DOHH2 (cell line): ENCODE measurements around the gene MYO1D.

Experiments used
- H3F3A ChIP-seq: fragments of 200-600 bp; sonication (generic), shearing (Covaris generic); 2 replicates; pipeline ENCODE4 v1.6.0; 2016; ENCODE audit warnings: antibody characterized with exemption, mild to moderate bottlenecking; ENCODE audit not compliant: control insufficient read depth, insufficient read depth
- H3K27ac ChIP-seq: fragments of 200-600 bp; sonication (generic); 2 replicates; pipeline ENCODE4 v1.5.1; 2014; ENCODE audit warnings: low read depth, mild to moderate bottlenecking, low read length, moderate library complexity
- H3K27me3 ChIP-seq: fragments of 200-600 bp; sonication (generic); 2 replicates; pipeline ENCODE4 v1.6.1; 2014; ENCODE audit warnings: mild to moderate bottlenecking, low read length, mixed read lengths; ENCODE audit not compliant: control insufficient read depth
- H3K36me3 ChIP-seq: fragments of 200-600 bp; sonication (generic); 2 replicates; pipeline ENCODE4 v1.6.1; 2014; ENCODE audit warnings: mild to moderate bottlenecking, low read length, moderate library complexity, mixed read lengths; ENCODE audit not compliant: control insufficient read depth
- H3K4me1 ChIP-seq: fragments of 200-600 bp; sonication (generic); 2 replicates; pipeline ENCODE4 v1.6.1; 2014; ENCODE audit warnings: mild to moderate bottlenecking, low read length, mixed read lengths; ENCODE audit not compliant: control insufficient read depth
- H3K4me2 ChIP-seq: fragments of 200-600 bp; sonication (generic); 2 replicates; pipeline ENCODE4 v1.6.0; 2014; ENCODE audit warnings: mild to moderate bottlenecking, low read length, moderate library complexity
- H3K4me3 ChIP-seq: fragments of 200-600 bp; sonication (generic); 2 replicates; pipeline ENCODE4 v1.5.1; 2014; ENCODE audit warnings: mild to moderate bottlenecking, low read length, mixed read lengths
- H3K79me2 ChIP-seq: fragments of 200-600 bp; sonication (generic); 2 replicates; pipeline ENCODE4 v1.6.1; 2014; ENCODE audit warnings: mild to moderate bottlenecking, low read length, mixed read lengths; ENCODE audit not compliant: control insufficient read depth
- H3K9me2 ChIP-seq: fragments of 200-600 bp; sonication (generic); replicated peaks from 2 replicates; pipeline ENCODE4 v1.6.1; 2014; ENCODE audit warnings: mild to moderate bottlenecking, low read length, mixed read lengths; ENCODE audit not compliant: control insufficient read depth
- H3K9me3 ChIP-seq: fragments of 200-600 bp; sonication (generic); 2 replicates; pipeline ENCODE4 v1.6.1; 2014; ENCODE audit warnings: antibody characterized with exemption, low read length, mixed read lengths; ENCODE audit not compliant: control insufficient read depth, insufficient read depth
- H4K20me1 ChIP-seq: fragments of 200-600 bp; sonication (generic); 2 replicates; pipeline ENCODE4 v1.6.0; 2014; ENCODE audit warnings: low read depth, mild to moderate bottlenecking, antibody characterized with exemption, low read length, moderate library complexity; ENCODE audit not compliant: control insufficient read depth, insufficient read depth
- CTCF ChIP-seq: fragments of 200-600 bp; sonication (generic); IDR thresholded peaks from one replicate; pipeline ENCODE4 v1.5.1; 2014; ENCODE audit warnings: antibody characterized with exemption, mild to moderate bottlenecking, low read depth, low read length; ENCODE audit not compliant: poor library complexity, severe bottlenecking
- EZH2phosphoT487 ChIP-seq: fragments of 200-600 bp; sonication (generic); IDR thresholded peaks from 2 replicates; pipeline ENCODE4 v1.6.1; 2017; ENCODE audit warnings: borderline replicate concordance, mild to moderate bottlenecking, antibody characterized with exemption, low read length, moderate library complexity, mixed read lengths

The MYO1D gene

GRCh38 chr17:32727681-32728080 lies 149.2 kb downstream of the MYO1D start:
- H3K9me2 ChIP-seq: no peaks in the 10 kb centered on the region
- H3K27ac ChIP-seq: no peak overlapping the region
- no peaks in the 10 kb centered on the region for H3F3A ChIP-seq
- peaks cover 12% of the 10 kb centered on the region for H3K9me3 ChIP-seq
- no peaks in the 10 kb centered on the region for H3K27me3 ChIP-seq
- H4K20me1 ChIP-seq: no peaks in the 10 kb centered on the region
- H3K36me3 ChIP-seq: no peaks in the 10 kb centered on the region
- no peaks in the 10 kb centered on the region for H3K4me1 ChIP-seq
- no peaks in the 10 kb centered on the region for H3K79me2 ChIP-seq
- H3K4me2 ChIP-seq: no peak overlapping the region
- no peak for TF ChIP-seq EZH2phosphoT487
- TF ChIP-seq CTCF: no peak
- H3K4me3 ChIP-seq: no peak overlapping the region

GRCh38 chr17:32725697-32726096 lies 151.2 kb downstream of the MYO1D start:
- no peaks in the 10 kb centered on the region for H3K9me3 ChIP-seq
- no peak overlapping the region for H3K4me3 ChIP-seq
- TF ChIP-seq EZH2phosphoT487 (no peak), CTCF (no peak)
- no peaks in the 10 kb centered on the region for H3K4me1 ChIP-seq
- H3K27ac ChIP-seq: no peak overlapping the region
- H3F3A ChIP-seq: no peaks in the 10 kb centered on the region
- no peaks in the 10 kb centered on the region for H3K27me3 ChIP-seq
- H3K79me2 ChIP-seq: no peaks in the 10 kb centered on the region
- H3K4me2 ChIP-seq: no peak overlapping the region
- H3K36me3 ChIP-seq: no peaks in the 10 kb centered on the region
- no peaks in the 10 kb centered on the region for H3K9me2 ChIP-seq
- no peaks in the 10 kb centered on the region for H4K20me1 ChIP-seq

- H3K9me3 ChIP-seq: no peaks in the 10 kb centered on the region
- no peak overlapping the region for H3K4me2 ChIP-seq
- H3K79me2 ChIP-seq: no peaks in the 10 kb centered on the region
- H3K27ac ChIP-seq: no peak overlapping the region
- no peak overlapping the region for H3K4me3 ChIP-seq
- H3K9me2 ChIP-seq: no peaks in the 10 kb centered on the region
- H3K27me3 ChIP-seq: no peaks in the 10 kb centered on the region
- TF ChIP-seq EZH2phosphoT487: no peak
- TF ChIP-seq CTCF: no peak
- H3K36me3 ChIP-seq: no peaks in the 10 kb centered on the region
- no peaks in the 10 kb centered on the region for H3F3A ChIP-seq
- no peaks in the 10 kb centered on the region for H4K20me1 ChIP-seq
- H3K4me1 ChIP-seq: no peaks in the 10 kb centered on the region
Measured at GRCh38 chr17:32723310-32723955, 153.5 kb downstream of the MYO1D start.
